Stimulated activated CD4-positive, alpha-beta T cell treated with anti-CD3 and anti-CD28 coated beads, Interleukin-1b, Interleukin-23, amount 100 ng/mL, for 4 hours (primary cell): ENCODE results near the gene EYA4.

Source experiments
- DNase-seq, 2 donors: peaks; one replicate each; pipeline ENCODE4 v3.0.0-alpha.2; 2020; ENCODE audit warnings: low read depth in 2 of 2

Gene EYA4

DNA sequence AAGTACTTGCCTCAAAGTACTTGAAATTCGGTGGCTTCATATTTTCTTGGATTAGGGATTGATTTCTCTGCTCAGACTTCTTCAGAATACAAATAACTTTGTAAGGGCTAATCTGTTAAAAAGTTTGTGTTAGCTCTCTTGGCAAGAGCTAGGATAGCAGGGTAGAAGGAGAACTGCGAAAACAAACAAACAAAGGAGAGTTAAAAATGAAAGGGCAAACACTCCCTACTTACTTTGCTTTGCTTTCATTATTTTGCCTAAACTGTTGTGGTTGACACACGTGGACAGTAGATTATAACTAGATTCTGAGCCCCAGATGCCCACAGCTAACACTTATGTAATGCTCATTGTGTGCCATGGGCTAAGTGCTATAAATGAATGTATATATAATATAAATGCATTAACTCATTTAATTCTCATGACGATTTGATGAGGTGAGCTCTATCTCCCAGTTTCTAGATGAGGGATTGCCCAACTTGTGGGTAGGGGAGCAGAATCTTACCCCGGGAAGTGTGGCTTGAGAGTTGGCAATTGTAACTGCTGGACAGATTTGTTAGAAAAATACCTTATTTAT, 48.7 kb downstream of the EYA4 start:
- DNase-seq = no peak

DNA sequence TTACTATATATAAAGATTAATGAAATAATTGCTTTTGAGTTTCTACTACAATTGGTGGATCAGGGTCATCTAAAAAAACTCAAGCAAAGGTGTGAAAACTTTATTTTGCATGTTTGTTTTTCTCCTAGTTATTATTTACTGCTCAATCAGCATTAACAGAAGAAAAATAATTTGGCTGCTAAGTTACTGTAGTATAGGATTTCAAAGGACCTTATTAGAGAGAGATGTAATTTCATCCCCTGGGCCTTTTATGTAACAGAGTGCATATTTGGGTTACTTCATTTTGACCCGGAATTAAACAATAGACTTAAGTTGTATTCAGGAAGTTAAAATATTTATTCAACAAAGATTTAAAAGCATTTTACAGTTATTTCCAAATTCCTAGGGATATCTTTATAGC, 49.8 kb downstream of the EYA4 start:
- no peak for DNase-seq

DNA sequence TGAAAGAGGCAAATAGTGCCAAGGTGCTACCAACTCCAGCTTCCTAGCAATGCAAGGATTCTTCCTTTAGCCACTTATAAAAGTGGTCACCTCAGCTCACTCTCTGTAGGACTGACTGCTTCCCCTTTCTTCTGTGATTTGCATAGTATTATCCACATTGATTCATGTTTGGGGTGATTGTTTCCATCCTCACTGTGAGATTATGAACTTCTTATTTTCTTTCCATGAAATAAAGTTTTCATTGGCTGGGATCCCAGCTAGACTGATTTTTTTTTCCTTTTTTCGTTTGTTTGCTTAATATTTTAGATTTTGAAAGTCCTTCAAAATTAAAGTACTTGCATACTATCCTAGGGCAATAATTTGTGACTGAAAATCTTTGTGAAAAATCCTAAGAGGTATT, 50.5 kb downstream of the EYA4 start:
- DNase-seq = no peak

DNA sequence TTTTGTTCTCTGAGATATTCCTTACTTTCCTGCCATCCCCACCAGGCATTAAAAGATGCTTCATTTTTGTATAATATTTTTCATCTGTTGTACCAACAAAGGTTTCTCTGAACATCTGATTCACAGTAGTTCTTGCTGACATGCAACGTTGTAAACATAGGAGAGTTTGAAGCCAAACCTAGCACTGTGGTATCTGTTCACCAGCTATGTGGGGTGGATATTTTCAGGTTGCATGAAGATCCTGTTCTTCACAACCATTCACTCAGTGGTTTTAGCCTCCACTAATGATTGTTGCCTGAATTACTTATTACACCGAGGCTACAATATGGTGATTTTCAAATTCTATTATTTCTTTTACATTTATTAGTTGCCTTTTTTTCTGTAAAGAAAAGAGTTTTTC, 56.5 kb downstream of the EYA4 start:
- DNase-seq = no peak

DNA sequence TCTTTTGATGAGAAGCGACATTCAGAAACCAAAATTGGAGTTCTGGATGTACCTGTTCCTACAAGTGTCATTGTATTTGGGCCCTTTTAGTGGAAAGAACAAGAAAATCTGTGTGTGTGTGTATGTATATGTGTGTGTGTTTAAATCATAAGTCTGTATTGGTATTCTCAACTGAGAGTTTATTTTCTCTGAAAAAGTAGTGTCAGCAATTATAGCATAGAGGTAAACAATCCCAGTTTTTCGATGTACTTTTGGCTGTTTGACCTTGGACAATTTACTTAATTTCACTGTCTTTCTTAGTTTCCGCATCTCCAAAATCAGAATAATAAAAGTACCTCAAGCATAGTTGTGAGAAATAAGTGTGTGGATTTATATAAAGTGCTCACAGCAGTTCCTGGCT, 57.2 kb downstream of the EYA4 start:
- DNase-seq = no peak

DNA sequence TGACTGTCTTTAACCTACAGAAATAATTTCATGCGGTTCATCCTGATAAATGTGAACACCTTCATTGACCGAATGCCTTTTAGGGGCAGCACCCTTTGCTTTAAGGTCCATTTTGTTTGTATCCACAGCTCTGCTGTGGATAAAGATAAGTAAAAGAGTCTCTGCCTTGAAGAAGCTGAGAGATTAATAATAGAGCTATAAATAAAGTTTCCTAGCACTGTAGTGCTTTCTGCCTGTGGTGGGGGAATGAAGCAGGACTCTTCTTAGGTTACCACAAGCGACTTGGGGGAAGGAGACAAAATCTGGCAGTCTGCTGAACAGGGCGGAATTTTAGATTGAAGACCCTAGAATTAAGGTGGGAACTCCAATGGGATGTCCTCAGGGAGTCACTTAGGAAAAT, 57.6 kb downstream of the EYA4 start:
- DNase-seq = no peak

DNA sequence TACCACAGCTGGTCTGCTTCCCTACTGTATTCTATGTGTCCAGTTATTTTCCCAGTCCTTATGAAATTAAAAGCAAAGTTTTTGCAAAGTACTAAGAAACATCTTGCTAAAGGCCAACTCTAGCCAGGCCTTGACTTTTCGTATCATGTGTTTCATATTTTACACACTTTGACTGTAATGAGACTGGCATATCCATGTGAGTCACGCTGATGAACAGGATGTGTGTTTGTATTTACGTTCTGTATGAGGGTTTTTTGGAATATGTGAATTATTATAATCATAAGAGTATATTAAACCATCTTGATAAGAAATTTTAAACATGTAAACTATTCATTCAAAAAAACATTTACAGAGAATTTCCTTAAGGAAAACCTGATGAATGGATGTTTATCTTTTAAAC, 59.7 kb downstream of the EYA4 start:
- DNase-seq = no peak

DNA sequence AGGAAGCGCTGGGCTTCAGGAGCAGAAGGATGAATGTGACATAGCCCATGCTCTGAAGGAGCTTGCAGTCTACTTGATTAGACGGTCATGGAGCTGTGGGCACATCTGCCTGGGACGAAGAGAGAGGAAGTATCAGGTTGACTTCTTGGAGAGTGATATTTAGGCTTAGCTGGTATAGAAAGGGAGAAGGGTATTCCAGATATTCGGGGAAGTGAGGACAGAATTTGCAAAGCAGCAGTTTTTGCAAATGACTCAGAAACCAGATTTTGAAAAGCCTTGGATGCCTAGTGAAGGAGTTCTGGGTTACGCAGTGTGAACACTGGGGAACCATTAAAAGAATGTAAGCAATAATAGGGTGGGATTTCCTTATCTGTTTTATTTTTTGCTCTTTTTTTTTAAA, 60.7 kb downstream of the EYA4 start:
- DNase-seq = no peak

DNA sequence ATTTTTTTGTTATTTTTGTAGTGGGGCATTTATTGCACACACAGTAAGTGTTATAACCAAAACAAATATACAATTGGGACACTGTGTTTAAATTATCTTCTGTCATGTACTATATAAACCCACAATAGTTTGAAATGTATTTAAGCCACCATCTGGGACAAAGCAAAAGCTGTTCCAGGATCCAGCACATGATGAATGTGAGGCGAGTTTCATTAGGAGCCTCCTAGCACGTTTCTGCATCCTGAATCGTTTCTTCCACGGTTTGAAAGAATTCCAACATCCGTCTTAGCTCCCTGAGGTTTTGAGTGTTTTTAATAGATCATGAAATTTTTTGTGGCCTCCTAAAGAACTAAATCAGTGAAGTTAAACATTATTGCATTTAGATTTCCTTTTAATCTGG, 65.8 kb downstream of the EYA4 start:
- DNase-seq = no peak

DNA sequence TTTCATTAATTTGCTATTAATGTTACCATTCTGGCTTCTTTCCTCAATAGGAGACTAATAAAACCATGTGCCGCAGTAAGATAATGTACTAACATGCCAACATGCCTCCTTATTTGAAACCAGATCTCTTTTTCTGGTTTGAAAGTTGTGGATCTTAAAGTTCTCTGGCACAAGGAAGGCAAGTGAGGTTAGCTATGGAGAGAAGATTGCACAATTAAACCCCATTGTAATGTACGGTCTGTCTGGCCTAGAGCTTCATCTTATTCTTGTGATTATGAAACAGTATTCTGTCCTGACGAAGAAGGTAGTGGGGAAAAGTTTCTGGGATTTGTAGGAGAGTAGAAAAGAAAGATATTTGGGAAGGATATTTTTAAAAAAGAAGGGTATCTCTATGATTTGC, 68.4 kb downstream of the EYA4 start:
- no peak for DNase-seq

DNA sequence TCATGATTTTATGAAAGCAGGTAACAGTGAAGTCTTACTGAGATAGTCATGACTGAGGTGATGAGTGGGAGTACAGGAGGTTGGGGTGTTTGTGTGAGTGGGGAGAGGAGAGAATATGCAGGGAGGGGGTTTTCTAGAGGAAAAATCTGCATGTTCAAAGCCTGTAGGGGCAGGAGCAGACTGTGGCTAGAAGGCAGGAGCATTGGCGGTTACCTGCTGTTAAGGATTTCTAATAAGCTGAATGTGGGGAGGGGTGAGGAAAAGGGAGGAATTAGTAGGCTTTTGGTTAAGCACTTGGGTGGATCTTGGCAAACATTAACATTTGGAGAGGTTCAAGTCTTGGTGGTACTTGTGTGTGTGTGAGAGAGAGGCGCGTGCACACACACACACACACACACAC, 70.8 kb downstream of the EYA4 start:
- no peak for DNase-seq

DNA sequence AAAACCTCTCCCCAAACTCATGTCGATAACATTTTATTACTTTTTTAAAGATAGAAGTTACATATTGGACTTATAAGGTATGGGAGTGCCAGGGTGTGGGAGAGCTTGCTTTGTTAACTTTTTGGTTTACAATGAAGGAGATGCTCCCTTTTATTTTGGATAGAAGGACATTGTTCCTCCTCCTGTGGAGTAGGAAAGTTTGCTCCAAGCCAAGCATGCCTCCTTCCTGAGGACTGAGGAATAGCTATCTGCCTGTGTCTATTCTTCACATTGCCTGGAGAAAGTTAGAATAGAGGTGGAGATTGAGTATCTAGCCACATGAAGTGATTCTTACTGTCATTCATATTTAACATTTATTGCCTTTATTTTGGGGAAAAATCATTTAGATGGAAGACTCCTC, 71.9 kb downstream of the EYA4 start:
- DNase-seq = no peak

DNA sequence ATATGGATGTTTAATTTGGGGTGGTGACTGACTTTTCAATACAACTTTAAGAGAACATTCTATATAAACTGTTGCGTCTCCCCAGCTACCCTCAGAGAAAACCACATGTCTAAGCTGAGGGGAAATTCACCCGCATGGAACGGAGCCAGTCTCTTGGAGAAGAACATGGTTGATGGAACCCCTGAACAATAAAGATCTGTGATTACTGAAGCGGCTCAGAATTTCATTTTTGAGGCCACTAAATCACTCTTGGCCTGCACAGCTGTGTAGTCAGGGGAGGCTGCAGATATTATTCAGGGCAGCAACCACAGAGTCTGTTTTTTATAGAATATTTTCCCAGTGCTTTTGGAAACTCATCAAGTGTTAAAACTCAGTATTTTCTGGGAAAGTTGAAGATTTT, 73.8 kb downstream of the EYA4 start:
- no peak for DNase-seq

DNA sequence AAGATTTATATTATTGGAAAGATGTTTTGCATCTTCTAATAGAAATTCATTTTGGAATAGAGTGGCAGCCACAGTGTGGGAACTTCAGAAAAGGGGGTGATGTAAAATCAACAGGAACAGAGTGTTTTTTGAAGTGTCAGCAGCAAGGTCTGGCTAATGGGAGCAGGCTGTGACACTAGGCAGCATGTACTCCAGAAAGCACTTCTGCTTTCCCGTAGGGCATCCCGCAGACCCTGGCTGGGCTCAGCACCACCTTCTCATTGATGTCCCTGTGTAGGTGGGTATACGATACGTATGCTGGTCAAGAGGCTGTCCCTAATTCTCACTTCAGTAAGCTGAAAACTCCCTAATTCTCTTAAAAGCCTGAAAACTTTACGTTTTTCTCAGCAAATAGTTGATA, 74.7 kb downstream of the EYA4 start:
- no peak for DNase-seq

DNA sequence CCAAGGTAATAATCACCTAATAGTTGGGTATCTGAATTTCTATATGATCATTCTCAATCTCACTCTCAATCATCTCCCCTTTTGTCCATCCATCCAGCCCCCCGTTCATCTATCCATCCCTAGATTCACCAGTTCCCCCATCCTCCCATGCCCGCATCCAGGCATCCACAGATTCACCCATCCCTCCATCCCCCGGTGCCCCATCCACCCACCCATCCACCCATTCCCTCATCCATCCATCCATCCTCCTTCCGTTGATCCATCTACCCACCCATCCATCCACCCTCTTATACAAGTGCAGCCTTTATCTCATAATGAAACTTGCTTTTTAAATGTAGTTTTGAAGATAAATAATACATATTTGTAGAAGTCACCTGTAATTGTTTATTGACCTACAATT, 76.5 kb downstream of the EYA4 start:
- no peak for DNase-seq

DNA sequence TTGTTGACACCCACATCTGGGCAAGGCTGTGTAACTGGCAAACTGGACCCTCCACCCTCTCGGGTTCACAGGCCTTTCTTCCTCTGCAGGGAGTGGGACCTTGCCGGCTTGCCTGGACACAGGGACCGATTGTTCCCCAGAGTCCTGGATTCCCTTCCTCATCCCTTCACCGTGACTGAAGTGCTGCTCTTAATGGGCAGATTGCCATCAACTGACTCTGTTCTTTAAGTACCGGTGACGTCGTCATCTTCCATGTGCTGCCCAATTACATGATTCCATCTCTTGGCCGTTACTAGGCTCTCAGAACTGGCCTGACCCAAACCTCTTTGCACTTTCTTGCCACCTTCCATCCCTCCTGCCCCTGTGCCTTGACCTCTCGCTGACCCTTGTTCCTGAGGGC, 85.4 kb downstream of the EYA4 start:
- DNase-seq = no peak

DNA sequence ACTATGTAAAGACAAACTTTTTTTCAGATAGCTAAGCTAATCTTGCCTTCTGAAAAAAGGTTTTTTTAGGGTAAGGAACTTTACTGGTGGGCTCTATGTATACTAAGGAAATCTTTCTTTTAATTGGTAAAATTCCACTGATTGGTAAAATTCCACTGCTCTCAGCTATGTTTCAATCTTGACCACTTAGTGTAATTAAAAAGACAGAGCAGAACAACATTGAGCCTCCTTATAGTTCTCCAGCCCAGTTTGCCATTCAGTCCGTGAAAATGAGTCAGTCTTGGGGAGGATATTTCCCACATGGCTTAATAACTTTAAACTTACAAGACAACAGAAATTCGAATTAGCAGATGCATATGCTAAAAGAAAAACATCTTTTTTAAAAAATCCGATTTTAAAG, 92.7 kb downstream of the EYA4 start:
- DNase-seq = no peak

DNA sequence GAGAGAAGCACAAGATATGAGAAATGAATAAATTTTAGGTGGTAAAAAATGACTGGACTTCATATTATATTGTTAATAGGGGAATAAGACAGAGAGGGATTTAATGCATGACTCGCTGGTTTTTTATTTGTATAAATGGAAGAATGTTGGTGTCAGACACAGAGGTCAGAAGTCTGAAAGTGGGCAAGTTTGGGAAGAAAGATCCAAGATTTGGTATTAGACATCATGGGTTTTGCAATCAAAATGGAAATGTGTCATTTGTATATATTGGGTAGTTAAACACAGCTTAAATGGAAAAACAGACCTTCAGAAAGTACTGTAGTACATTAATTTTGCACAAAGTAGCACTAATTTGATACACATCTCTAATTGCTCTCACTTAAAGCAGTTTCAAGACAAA, 96.2 kb downstream of the EYA4 start:
- DNase-seq = no peak

DNA sequence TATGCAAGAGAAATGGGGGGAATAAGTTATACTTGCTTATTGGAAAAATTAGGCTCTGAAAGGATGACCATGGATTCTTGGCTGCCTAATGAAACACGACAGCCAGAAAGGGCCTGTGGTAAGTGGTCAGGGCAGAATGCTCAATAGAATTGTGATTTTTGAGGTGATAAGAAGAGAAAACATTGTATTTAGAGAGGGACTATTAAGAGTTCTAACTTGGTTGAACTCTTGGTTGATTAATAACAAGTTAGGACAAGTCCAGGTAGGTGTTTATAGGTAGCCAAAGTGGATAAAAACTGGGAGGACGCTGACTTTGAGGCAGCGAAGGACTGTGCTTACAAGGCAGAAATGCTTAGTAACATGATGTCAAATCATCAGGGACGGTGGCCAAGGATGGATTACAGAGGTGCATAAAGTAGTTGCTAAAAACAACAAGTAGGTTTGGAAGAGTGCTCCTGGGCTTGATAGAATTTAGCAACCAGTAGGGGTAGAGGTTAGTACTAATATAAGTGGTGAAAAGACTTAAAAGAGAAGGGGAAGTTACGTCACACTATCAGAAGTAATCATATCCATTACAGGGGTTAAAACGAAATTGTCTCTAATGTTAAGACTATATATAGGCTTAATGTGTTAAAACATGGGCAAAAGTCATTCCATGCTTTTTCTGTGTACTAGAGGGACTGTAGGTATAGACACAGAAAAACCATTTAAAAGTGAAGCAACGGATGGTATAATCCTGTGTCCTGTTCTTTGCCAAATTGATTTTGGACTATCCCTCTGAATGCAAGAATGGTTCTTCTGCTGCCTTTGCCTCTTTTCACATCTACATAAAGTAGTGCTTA, 98.6 kb downstream of the EYA4 start:
- no peak for DNase-seq

DNA sequence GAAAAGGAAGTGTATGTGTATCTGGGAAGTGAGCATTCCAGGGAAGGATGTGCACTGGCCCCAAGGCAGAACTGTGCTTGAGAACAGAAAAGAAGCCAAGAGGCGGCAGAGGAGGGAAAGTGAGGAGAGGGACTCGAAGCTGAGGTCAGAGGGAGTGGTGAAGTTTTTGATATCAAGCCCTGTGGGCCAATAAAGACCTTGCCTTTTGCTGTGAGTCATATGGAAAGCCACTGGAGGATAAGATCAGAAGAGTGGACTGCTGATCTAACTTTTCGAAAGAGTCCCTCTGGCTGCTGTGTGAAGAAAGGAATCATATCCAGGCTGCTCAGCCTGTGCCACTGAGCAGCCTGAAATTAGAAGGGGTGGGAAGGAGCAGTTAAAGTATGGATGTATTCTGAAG, 99.4 kb downstream of the EYA4 start:
- no peak for DNase-seq

DNA sequence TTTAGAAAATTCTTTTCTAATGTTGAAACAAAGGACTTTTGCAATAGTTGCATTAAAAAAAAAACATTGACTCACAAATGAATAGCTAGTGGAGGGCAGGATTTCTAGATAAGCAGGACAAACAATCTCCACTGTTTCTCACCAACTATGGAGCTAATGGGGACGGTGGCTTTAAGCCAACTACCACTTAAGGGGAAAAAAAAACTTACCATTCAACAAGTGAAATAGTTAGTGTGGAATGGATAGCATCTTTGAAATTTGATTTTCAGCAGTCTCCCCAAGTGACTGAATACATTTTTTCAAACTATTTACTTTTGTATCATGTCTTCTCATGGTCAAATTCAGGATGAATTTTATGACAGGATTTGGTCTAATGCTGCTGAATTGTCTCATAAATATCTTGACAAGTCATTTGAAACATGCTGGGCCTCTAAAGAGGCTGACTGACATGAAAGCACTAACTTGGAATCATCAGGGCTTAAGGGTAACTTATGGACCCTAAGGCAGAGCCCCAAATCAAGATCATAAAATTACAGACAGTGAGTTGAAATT, 100.5 kb downstream of the EYA4 start:
- DNase-seq = no peak

DNA sequence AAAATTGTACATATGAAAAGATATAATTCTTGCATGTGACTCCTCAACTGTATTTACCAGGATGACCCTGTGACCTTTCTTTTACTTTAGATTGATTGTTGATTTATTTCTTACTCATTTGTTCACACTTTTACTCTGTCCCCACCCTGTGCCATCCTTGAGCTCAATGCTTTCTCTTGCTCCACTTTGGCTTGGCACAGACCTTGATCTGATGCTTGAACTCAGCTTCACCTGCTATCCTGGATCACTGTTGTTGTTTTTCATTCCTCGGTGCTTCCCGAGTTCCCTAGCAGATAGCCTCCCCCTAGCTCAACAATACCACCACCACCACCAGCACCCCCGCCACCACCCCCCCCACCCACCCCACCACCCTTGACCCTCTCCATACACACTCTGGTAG, 102.1 kb downstream of the EYA4 start:
- DNase-seq = no peak

DNA sequence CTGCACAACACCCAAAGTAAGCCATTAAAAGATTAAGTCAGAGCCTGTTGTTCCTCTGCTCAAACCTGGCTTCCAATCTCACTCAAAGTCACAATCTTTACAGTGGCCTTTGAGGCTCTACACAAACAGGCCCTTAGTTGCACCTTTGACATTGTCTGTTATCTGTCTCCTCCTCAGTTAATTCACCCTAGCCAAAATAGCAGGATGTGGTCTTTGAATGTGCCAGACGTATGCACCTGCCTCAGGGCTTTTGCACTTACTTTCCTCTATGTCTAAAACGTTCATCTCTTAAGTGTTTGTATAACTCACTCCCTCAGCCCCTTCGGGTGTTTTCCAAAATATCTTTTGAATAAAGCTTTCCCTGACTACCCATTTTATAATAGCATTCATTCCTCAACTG, 107.7 kb downstream of the EYA4 start:
- no peak for DNase-seq

DNA sequence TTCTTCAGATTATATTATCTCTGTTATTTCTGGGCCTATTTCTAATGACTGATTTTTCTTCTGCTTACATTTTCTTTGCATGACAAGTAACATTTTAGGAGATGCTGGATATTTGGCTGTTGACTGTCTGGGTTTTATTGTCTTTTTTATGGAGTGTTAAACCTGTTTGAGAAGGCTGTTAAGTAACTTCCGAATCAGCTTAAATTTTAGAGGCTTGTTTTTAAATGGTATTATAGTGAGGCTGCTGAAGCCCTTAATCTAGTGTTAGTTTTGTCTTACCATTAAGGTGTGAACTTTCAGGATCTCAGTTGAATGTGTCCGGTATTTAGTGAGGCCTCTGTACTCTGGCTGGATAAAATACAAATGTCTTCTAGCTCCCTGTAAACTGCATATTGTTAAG, 109.8 kb downstream of the EYA4 start:
- no peak for DNase-seq
